Erythroblast (primary cell): Measurements from ENCODE around the gene NRP1.
"Not testable (repeated sequence)": the region's sequence is repeated elsewhere in the genome, so short reads cannot be mapped to it uniquely, and the experiment has no call there.

Source experiments
- DNase-seq, 2 experiments: peaks; one replicate each; lab custom pipeline; 2025; lab: John Stamatoyannopoulos, UW
- GATA1 ChIP-seq: IDR thresholded peaks from 2 replicates; pipeline ENCODE4 v1.6.1; 2011; ENCODE audit warnings: low read depth, mild to moderate bottlenecking, control low read depth, low read length, moderate library complexity
- POLR2A ChIP-seq: IDR thresholded peaks from 2 replicates; pipeline ENCODE4 v1.6.1; 2011; ENCODE audit warnings: mild to moderate bottlenecking, low read length

The NRP1 gene

GRCh38 chr10:33334153-33334804 lies at the start of gene NRP1:
Gene NRP1 (minus strand): TSS chr10:33334667. CDS start chr10:33334382, 285 bp downstream.
- no peak for DNase-seq
- TF ChIP-seq POLR2A (no peak), GATA1 (no peak)

GRCh38 chr10:33384201-33384600 lies 49.7 kb upstream of the NRP1 start:
- DNase-seq, result not testable (repeated sequence)

DNA sequence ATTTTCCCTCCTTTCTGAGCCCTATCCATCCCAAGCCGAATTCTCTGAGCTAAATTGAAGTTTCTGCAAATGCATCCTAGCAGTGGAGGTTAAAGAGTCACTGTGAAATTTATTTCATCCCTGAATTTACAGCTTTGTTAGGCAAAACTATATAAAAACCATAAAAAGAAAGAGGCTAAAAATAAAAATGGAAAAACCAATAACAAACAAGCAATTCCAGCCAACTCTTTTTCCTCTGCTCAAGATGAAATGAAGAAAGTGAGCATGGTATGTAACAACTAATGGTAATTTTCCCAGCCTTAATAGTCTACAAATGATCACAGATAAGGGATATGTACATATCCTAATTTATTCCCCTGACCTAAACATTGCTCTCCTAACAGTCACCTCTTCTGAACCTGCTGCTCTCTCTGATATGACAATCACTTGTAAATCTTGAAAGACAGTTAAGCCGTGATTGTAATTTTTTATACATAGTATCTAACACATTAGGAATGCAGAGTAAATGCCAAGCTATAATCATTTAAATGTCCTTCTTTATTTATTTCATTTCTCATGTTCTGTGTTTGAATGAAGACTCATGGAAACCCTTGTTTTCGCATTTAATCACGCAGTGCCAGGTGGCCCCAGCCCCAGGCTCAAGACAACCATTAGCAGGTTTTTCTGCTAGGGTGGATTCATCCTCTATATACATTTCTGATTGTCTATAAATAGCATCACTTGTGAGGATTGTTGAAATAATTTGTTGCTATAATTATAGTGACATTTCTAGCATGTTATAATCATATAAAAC lies 48.6 kb upstream of the NRP1 start:
- DNase-seq, result no peak
- TF ChIP-seq POLR2A, result no peak
- no peak for TF ChIP-seq GATA1

GRCh38 chr10:33382216-33382600 lies 47.7 kb upstream of the NRP1 start:
- no peak for DNase-seq
- TF ChIP-seq POLR2A (no peak), GATA1 (no peak)

DNA sequence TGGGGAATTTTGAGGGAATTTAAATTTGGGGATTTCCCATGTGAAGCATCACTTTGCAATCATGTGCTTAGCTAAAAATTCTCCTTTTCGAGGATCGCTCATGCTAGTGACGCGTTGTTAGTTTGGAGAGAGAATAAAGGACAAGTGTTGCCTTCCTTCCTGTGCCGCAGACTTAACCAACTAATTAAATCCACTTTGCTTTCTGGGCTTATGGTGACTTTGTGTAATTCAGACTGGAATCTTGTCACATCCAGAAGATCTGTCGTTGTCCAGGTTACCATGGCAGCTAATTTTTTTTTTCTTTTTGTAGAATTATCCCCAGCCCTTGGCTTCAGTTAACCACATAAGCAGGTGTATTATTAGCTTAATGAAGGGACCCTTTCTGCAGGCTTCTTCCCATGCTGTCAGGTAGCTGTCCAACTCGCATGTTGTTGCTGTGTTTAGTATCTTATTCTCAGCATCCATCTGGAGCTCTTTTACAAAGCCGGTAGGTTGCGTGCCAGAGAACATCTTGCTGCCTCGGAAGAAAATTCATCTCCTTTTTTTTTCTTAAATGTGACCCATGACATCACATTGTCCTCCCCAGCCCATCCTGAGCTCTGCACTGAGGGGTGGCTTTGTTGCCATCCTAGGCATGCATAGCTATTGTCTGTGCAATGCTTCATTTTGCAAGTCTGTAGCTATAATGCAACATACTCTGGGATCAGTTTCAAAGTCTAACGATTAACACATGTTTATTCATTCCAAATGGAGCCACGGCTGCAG lies 47.2 kb upstream of the NRP1 start:
- no peak for DNase-seq
- TF ChIP-seq GATA1, result no peak

DNA sequence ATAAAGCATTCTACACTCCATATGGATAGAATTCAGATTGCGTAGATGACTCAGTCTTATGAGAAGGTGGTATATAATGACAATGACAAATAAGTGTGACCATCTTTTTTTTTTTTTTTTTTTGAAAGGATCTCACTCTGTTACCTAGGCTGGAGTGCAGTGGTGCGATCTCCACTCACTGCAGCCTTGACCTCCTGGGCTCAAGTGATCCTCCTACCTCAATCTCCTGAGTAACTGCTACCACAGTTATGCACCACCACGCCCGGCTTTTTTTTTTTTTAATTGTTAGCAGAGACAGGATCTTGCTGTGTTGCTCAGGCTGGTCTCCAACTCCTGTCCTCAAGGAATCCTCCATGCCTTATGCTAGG lies 43.2 kb upstream of the NRP1 start:
- TF ChIP-seq POLR2A (no peak), GATA1 (no peak)
- no peak for DNase-seq

DNA sequence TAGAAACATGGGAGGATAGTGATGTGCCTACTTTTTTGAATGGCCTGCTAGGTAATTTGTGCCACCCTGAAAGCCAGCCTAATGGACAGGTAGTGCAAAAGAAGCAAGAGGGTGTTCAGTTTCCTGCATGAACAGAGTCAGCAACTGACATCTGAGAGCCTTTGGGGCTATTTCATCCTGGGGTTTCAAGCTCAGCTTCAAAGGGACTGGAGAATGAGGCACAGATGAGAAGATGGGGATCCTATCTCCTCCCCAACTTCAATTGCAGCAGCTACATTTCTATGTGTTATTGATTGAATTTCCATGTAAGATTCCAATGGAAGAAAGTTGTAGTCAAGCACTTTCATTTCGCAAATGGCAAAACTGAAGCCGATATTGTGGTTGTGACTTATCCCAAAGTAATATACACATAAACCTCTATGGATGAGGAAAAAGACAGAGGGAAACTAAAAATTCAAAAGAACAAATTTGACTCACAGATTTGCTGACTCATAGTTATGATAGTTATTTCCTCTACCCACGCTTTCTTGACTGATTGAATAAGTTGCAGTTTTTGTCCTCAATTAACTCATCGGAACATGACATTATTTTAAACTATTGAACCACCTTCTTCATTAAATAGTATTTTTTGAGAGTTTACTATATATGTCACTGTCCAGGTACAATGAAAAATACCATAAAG lies 42.6 kb upstream of the NRP1 start:
- no peak for TF ChIP-seq GATA1
- DNase-seq, result no peak

- DNase-seq, result no peak
Measured at GRCh38 chr10:33376476-33376875, 42.0 kb upstream of the NRP1 start.

DNA sequence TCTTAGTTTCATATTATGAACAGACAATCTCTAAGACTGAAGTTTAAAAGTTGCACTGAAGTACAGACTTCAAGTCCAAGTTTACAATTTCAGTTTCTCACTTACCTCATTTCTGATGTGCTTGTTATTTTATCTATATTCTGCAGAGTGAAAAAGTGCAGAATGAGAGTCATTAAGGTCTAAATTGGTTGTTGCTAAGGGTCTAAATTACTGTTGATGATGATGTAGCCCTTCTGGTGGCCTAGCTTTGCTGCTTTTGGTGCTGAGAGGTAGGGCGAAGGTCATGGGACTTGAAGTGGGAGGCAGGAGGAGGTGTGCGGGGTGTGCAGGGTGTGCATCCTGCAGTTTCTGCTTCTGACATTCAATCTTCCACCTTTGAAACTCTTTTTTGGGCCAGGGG lies 38.8 kb upstream of the NRP1 start:
- DNase-seq, result no peak
- no peak for TF ChIP-seq GATA1
- no peak for TF ChIP-seq POLR2A

More at GRCh38 chr10:33376476-33376875, 42.0 kb upstream of the NRP1 start:
- TF ChIP-seq POLR2A, result no peak
- no peak for TF ChIP-seq GATA1

GRCh38 chr10:33371234-33371633 lies 36.8 kb upstream of the NRP1 start:
- TF ChIP-seq POLR2A (no peak), GATA1 (no peak)
- DNase-seq, result no peak

DNA sequence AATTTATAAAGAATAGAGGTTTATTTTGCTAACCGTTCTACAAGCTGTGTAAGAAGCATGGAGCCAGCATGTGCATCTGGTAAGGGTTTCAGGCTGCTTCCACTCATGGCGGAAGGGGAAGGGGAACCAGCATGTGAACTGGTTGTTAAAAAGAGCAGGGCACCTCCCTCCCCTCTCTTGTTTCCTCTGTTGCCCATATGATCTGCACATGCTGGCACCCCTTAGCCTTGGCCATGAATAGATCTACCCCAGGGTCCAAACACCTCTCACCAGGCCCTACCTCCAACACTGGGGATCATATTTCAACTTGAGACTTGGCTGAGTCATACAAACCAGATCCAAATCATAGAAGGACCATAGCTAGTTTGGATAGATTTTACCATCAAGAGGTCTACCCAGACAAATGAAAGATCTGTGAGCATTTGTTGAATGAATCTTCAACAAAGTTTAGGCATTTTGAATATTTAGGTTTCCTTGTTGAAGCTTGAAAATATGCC lies 36.0 kb upstream of the NRP1 start:
- TF ChIP-seq POLR2A (no peak), GATA1 (no peak)
- no peak for DNase-seq

- TF ChIP-seq POLR2A, result no peak
- no peak for TF ChIP-seq GATA1
- DNase-seq, result no peak
Measured at GRCh38 chr10:33368086-33368485, 33.6 kb upstream of the NRP1 start.

DNA sequence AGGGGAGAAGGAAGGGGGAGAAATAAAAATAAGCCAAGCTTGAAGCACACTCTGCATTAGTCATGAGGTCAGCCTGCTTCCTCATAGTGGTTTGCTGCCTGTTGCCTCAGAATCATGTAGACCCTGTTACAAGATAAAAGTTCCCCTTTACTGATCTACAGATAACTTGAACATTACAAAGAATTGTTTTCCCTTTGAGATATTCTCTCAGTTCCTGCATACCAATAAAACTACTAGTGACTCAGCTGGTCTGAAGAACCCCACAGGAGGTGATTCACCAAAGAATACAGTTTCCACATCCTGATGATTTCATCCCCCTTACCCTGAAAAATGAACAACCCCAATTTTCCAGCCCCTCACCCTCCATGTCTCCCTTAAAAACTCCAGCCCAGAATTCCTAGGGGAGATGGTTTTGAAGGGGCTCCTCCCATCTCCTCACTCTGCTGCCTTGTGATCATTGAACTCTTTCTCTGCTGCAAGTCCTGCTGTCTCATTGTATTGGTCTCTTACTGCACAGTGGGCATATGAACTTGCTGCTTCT lies 31.5 kb upstream of the NRP1 start:
- DNase-seq, result no peak
- TF ChIP-seq POLR2A (no peak), GATA1 (no peak)
